Colonic mucosa (tissue), 4 donors: ENCODE results near the gene CDH4. TPM values are rescaled to one million over a fixed set of nuclear protein-coding genes. Genes with fewer than 3 reads are reported as not detected.

Source experiments
- DNase-seq: peaks from one replicate; pipeline ENCODE4 v3.0.0-alpha.2; 2020
- H3K27ac ChIP-seq: fragments of 200-600 bp; one replicate; pipeline ENCODE4 v1.8.0; 2021
- H3K27me3 ChIP-seq: fragments of 200-600 bp; one replicate; pipeline ENCODE4 v1.8.0; 2021
- H3K36me3 ChIP-seq: fragments of 200-600 bp; one replicate; pipeline ENCODE4 v1.8.0; 2021
- H3K4me1 ChIP-seq: fragments of 200-600 bp; one replicate; pipeline ENCODE4 v1.8.0; 2021; ENCODE audit warnings: mild to moderate bottlenecking
- H3K4me3 ChIP-seq: fragments of 200-600 bp; one replicate; pipeline ENCODE4 v1.8.0; 2021
- H3K9ac ChIP-seq, 2 donors: one replicate each; pipeline ENCODE4 v1.7.0; 2013; ENCODE audit warnings: control low read depth in 2 of 2, low read depth in 2 of 2, low read length in 2 of 2
- H3K9me3 ChIP-seq: fragments of 200-600 bp; one replicate; pipeline ENCODE4 v1.8.0; 2021
- intact Hi-C: fragments of 100-400 bp; cut with DNase I; formaldehyde crosslinking; loops from one replicate; pipeline ENCODE4 v1.14.1; 2022
- total RNA-seq, 2 donors: library from RNA; stranded (reverse); fragmentation: NEBNext Ultra II Directional in 1 of 2; extraction: Animal tissue kit (Norgen Biotek cat#: 25700) in 1 of 2; gene quantifications; one replicate each; pipeline ENCODE4 v1.2.1, GENCODE V29; 2021
- TF ChIP-seq, protein P1 (sequence below): fragments of 200-600 bp; IDR thresholded peaks from one replicate; pipeline ENCODE4 v1.8.0; 2022; ENCODE audit warnings: antibody characterized with exemption, mild to moderate bottlenecking
- donor health status: healthy.
- donor health status: DM: no; HTN: no; CAD: no.
- donor health status: DM: no; HTN: no; CAD: no.

The CDH4 gene
- total RNA-seq, 2 donors from 2014 or later = 0.08 TPM; not detected in 1

DNA sequence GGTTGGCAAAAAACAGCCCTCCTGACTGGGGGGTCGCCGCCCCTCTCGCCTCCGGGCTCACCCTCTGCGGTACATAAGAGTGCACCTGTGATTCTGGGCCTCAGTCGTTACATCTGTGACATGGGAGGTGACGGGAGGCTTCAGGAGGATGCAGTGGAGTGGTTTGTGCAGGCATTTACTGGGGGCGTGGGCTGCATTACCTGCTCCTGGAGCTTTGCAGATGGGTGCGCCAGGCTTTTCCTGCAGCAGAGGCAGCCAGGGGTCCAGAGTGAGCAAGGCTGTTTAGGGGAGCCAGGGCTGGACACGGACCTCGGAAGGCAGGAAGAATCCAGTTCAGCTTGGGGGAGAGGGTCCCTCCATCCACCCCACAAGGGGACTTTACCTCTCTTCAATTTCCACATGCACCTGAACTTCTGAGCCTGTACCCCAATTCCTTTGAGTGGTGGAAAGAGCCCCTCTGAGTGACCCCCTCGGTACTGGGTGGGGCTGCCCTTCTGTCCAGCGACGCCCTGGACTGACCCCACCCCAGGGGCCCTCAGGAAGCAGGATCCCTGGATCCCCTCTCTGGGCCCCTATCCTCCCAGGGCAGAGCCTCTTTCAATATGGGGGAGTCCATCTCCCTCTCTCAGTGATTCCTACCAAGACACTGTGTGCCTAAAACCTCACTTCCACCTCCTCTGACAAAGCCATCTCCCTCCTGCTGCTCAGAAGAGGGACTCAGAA, 679.6 kb downstream of the CDH4 start:
- TF ChIP-seq, protein P1, sequence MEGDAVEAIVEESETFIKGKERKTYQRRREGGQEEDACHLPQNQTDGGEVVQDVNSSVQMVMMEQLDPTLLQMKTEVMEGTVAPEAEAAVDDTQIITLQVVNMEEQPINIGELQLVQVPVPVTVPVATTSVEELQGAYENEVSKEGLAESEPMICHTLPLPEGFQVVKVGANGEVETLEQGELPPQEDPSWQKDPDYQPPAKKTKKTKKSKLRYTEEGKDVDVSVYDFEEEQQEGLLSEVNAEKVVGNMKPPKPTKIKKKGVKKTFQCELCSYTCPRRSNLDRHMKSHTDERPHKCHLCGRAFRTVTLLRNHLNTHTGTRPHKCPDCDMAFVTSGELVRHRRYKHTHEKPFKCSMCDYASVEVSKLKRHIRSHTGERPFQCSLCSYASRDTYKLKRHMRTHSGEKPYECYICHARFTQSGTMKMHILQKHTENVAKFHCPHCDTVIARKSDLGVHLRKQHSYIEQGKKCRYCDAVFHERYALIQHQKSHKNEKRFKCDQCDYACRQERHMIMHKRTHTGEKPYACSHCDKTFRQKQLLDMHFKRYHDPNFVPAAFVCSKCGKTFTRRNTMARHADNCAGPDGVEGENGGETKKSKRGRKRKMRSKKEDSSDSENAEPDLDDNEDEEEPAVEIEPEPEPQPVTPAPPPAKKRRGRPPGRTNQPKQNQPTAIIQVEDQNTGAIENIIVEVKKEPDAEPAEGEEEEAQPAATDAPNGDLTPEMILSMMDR = no peak
- H3K9me3 ChIP-seq = no peaks in the 10 kb centered on the region
- no peak overlapping the region for H3K4me3 ChIP-seq
- H3K36me3 ChIP-seq = no peaks in the 10 kb centered on the region
- no peak overlapping the region for H3K9ac ChIP-seq
- no peak overlapping the region for H3K27ac ChIP-seq
- H3K4me1 ChIP-seq = no peaks in the 10 kb centered on the region
- intact Hi-C loops = no loop called here
- DNase-seq = no peak
- H3K27me3 ChIP-seq = no peaks in the 10 kb centered on the region

DNA sequence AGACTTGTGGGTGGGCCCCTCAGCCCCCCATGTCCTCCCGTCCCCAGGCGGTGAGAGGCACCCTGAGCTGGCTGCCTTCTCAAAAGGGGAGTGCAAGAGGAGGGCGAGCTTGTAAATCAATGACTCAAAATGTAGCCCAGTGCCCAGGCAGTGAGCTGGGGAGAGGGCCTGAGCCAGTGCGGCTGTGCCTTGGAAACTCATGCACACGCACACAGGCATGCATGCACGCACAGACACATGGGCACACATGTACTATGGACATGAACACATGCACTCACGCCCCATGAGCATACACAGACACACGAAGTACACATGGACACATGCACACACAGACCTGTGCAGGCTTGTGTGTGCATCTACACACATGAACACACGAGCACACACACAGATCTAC, 680.1 kb downstream of the CDH4 start:
- no peak for DNase-seq
- no peaks in the 10 kb centered on the region for H3K4me1 ChIP-seq
- no peak overlapping the region for H3K4me3 ChIP-seq
- H3K36me3 ChIP-seq = no peaks in the 10 kb centered on the region
- intact Hi-C loops = no loop called here
- H3K9ac ChIP-seq = no peak overlapping the region
- H3K27me3 ChIP-seq = no peaks in the 10 kb centered on the region
- TF ChIP-seq, protein P1 = no peak
- no peaks in the 10 kb centered on the region for H3K9me3 ChIP-seq
- no peak overlapping the region for H3K27ac ChIP-seq

DNA sequence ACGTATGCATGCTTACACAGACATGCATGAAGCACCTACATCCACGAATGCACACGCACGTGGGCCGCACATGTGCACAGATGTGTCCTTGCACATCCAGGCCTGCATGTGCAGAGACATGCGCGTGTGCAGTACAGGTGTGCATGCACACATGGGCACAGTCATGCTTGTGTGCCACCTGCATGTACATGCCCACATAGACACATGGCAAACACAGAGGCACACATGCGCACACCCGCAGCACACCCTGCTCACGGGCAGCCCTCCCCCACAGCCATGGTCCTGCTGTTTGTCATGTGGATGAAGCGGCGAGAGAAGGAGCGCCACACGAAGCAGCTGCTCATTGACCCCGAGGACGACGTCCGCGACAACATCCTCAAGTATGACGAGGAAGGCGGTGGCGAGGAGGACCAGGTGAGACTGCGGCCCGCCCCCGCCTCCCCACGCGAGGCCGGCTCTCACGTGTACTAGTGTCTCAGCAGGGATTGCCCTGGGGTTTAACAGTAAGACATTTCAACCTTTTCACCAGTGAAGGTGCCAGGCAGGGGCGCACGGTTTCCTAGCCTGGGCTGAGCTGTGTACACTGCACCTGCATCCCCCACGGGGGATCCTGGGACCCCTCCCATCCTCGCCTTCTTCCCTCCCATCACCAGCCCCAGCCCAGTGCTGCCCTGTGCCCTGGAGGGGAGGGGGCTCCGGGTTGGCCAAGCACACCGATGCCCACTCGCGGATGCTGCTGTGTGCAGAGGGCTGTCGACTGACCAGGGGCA, 680.8 kb downstream of the CDH4 start:
- H3K4me3 ChIP-seq = no peak overlapping the region
- H3K27me3 ChIP-seq = no peaks in the 10 kb centered on the region
- no peak overlapping the region for H3K9ac ChIP-seq
- no peak for DNase-seq
- H3K4me1 ChIP-seq = no peaks in the 10 kb centered on the region
- H3K9me3 ChIP-seq = no peaks in the 10 kb centered on the region
- intact Hi-C loops = no loop called here
- TF ChIP-seq, protein P1 = no peak
- H3K36me3 ChIP-seq = no peaks in the 10 kb centered on the region
- H3K27ac ChIP-seq = no peak overlapping the region

DNA sequence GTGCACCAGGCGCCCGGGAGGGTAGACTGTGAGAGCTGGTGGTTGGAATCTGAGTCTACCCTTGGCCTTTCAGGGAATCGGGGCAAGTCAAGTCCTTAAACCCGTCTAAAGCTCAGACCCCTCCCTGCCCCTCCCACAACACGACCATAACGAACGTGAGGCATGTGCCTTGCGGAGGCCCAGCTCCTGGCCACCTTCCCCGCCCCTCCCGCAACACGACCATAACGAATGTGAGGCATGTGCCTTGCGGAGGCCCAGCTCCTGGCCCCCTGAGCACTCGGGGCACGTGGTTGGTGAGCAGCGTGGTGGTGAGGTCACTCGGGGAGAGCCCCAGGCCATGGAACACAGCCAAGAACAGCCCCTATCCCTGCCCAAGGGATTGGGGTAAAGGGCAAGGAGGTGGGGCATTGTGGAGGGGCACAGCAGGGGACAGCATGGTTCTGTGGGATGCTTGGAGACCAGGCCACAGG, 681.5 kb downstream of the CDH4 start:
- H3K9me3 ChIP-seq = no peaks in the 10 kb centered on the region
- no peaks in the 10 kb centered on the region for H3K4me1 ChIP-seq
- no peak overlapping the region for H3K9ac ChIP-seq
- no peak overlapping the region for H3K27ac ChIP-seq
- H3K4me3 ChIP-seq = no peak overlapping the region
- intact Hi-C loops = no loop called here
- DNase-seq = no peak
- H3K36me3 ChIP-seq = no peaks in the 10 kb centered on the region
- no peaks in the 10 kb centered on the region for H3K27me3 ChIP-seq
- TF ChIP-seq, protein P1 = no peak

DNA sequence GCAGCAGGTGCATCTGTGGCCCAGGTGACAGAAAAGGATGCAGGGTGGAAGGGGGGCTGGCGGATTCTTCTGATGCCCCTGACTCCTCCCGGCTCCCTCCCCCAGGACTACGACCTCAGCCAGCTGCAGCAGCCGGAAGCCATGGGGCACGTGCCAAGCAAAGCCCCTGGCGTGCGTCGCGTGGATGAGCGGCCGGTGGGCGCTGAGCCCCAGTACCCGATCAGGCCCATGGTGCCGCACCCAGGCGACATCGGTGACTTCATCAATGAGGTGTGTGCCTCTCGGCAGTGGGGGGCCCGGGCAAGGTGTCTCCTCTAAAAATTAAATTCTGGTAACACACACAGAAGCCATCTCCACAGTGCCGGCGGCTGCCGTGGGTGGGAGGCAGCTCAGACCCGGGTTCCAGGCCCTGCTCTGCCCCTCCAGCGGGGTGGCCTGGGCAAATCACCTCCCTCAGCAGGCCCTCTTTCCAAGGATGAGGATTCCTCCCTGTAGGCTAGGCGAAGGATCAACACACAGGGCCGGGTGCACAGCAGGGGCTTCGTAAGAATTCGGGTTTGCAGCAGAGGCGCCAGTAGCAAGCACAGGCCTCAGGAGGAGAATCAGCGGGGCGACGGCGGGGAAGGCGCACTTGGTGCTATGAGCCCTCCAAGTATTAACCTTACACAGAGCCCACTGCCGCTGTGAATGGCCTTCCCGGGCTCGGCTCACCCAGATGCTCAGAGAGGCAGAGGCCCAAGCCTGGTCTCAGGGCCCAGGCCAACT, 682.1 kb downstream of the CDH4 start:
- no peak overlapping the region for H3K9ac ChIP-seq
- no peaks in the 10 kb centered on the region for H3K36me3 ChIP-seq
- DNase-seq = no peak
- H3K4me1 ChIP-seq = no peaks in the 10 kb centered on the region
- no peak overlapping the region for H3K27ac ChIP-seq
- no peak overlapping the region for H3K4me3 ChIP-seq
- TF ChIP-seq, protein P1 = no peak
- no peaks in the 10 kb centered on the region for H3K27me3 ChIP-seq
- no peaks in the 10 kb centered on the region for H3K9me3 ChIP-seq
- intact Hi-C loops = no loop called here
